ENCODE measurements around the gene GATAD2A.

GATAD2A gene

DNA sequence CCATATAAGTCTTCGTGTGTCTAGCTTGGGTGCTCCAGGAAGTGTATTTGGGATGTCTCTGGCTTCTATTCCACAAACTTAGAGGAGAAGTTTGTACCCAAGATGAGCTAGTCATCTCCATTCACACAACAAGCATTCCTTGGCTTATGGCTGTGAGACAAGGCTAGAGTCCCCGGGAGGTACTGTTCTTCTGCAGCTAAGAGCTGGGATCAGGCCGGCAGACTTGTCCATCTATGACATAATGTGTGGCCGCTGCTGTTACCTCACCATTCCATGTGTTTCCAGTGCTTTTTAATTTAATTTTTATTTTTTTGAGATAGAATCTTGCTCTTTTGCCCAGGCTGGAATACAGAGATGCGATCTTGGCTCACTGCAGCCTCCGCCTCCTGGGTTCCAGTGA is 20.7 kb downstream of the GATAD2A start:
- TF ChIP-seq, protein P1, sequence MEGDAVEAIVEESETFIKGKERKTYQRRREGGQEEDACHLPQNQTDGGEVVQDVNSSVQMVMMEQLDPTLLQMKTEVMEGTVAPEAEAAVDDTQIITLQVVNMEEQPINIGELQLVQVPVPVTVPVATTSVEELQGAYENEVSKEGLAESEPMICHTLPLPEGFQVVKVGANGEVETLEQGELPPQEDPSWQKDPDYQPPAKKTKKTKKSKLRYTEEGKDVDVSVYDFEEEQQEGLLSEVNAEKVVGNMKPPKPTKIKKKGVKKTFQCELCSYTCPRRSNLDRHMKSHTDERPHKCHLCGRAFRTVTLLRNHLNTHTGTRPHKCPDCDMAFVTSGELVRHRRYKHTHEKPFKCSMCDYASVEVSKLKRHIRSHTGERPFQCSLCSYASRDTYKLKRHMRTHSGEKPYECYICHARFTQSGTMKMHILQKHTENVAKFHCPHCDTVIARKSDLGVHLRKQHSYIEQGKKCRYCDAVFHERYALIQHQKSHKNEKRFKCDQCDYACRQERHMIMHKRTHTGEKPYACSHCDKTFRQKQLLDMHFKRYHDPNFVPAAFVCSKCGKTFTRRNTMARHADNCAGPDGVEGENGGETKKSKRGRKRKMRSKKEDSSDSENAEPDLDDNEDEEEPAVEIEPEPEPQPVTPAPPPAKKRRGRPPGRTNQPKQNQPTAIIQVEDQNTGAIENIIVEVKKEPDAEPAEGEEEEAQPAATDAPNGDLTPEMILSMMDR (IDR thresholded peaks at IDR 0.05; ENCODE audit: insufficient read depth, low read length, missing control alignments), result no peak
- no peak overlapping the region for H3K4me3 ChIP-seq (ENCODE audit: low read depth, low read length)
- DNase-seq (ENCODE audit: low read depth, low spot score), result no peak
- ChIA-PET CTCF (interaction anchor here (1.3 kb wide), 1 partner anchor 9 kb away, joined by 5 read pairs; no protein-coding TSS in a partner anchor), POLR2A (interaction anchor here (0.8 kb wide), 1 partner anchor 21 kb away, joined by 3 read pairs; the partner anchor contains the start of gene GATAD2A)

DNA sequence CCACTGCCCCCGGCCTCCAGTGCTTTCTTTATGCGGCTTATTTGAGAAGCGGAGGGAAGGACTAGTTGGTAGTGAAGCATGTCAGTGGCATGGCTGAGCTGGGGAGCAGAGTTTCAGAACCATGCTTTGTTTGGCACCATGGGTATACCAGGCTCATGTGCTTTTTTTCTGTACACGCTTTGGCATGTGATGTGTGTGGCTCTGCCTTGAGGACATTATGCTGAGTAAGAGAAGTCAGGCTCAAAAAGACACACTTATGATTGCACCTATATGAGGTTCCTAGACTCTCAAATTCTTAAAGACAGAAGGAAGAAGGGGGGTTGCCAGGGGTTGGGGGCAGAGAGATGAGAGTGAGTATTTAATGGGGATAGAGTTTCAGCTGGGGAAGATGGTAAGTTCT is 21.3 kb downstream of the GATAD2A start:
- H3K4me3 ChIP-seq (ENCODE audit: low read depth, low read length), result no peak overlapping the region
- ChIA-PET POLR2A (interaction anchor here (0.8 kb wide), 1 partner anchor 21 kb away, joined by 3 read pairs; the partner anchor contains the start of gene GATAD2A), CTCF (interaction anchor here (1.0 to 1.3 kb wide), 2 partner anchors 9 to 10 kb away, joined by 5 read pairs; no protein-coding TSS in a partner anchor)
- DNase-seq (ENCODE audit: low read depth, low spot score), result no peak
- TF ChIP-seq, protein P1 (IDR thresholded peaks at IDR 0.05; ENCODE audit: insufficient read depth, low read length, missing control alignments), result no peak

DNA sequence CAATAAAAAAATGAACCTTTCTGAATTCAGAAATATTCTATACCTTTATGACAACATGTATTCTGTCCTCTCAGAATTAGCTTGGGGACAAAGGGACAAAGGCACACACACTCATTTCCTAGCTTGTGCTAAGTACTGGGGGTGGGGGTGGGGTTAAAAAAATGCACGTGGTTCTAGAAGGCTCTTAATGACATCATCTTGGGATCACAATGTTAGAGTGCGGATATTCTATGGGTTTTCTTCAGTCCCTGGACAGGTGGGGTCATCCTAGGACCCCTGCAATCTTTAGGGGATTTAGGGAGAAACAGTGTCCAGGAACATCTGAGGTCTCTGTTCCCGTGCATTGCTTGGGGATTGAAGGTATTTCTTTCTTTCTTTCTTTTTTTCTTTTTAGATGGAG is 21.8 kb downstream of the GATAD2A start:
- H3K4me3 ChIP-seq (ENCODE audit: low read depth, low read length), result no peak overlapping the region
- DNase-seq (ENCODE audit: low read depth, low spot score), result no peak
- ChIA-PET POLR2A (no interaction called here), CTCF (interaction anchor here (1.0 to 1.3 kb wide), 2 partner anchors 9 to 10 kb away, joined by 5 read pairs; no protein-coding TSS in a partner anchor)
- TF ChIP-seq, protein P1 (IDR thresholded peaks at IDR 0.05; ENCODE audit: insufficient read depth, low read length, missing control alignments), result no peak

DNA sequence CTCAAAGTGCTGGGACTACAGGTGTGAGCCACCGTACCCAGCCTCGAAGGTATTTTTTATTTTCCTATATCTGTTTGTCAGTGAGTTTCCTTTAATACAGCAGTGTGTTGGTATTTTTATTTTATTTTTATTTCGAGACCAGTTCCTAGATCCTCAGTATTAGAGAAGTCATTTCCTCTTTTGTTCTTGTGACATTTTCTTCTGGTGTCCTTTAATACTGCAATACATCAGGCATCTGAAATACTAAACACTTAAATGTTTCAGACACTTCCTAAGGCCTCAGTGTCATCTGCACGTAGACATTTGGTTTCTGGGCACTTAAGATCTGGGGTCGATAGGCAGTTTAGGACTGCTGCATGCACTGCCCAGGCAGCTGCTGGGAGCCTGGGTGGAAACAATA is 22.5 kb downstream of the GATAD2A start:
- ChIA-PET POLR2A (no interaction called here), CTCF (interaction anchor here (0.5 kb wide), 1 partner anchor 85 kb away, joined by 3 read pairs; no protein-coding TSS in a partner anchor)
- no peak overlapping the region for H3K4me3 ChIP-seq (ENCODE audit: low read depth, low read length)
- no peak for DNase-seq (ENCODE audit: low read depth, low spot score)
- TF ChIP-seq, protein P1 (IDR thresholded peaks at IDR 0.05; ENCODE audit: insufficient read depth, low read length, missing control alignments), result no peak

DNA sequence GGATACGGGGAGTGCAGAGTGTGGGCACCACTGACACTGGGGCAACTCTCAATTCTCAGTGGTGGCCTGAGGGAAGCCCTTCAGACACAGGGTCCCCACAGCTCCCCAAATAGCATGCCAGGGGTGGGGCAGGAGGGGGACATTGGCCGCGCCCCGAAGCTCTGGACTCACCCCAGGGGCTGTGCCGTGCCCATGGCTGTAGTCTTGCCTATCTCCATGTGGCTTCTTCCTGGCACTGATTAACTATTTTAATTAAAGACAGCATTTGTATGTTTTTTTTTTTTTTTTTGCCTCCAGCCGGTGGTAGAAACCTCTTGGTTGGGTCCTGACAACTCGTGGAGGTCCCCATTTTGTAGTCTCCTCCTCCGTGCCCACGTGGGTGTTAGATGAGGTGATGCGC is 23.3 kb downstream of the GATAD2A start:
- ChIA-PET POLR2A (no interaction called here), CTCF (no interaction called here)
- DNase-seq (ENCODE audit: low read depth, low spot score), result no peak
- TF ChIP-seq, protein P1 (IDR thresholded peaks at IDR 0.05; ENCODE audit: insufficient read depth, low read length, missing control alignments), result no peak
- H3K4me3 ChIP-seq (ENCODE audit: low read depth, low read length), result no peak overlapping the region

DNA sequence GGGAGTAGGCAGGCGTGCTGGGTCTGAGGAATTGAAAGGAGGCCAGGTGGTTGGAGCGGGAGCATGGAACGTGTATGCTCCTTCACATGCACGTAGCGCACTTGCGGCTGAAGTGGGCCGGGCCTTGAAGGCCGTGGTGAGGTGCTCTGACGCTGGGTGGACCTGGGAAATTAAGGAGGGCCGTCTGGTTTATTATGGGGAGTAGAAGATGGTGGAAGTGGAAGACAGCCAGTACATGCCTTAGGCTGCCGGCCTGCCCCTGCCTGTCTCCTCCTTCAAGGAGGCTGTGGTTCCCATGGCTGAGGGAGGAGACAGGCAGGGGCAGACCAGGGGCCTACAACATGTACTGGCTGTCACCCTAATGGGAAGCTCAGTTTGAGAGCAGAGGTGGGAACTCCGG is 23.9 kb downstream of the GATAD2A start:
- TF ChIP-seq, protein P1 (IDR thresholded peaks at IDR 0.05; ENCODE audit: insufficient read depth, low read length, missing control alignments), result no peak
- POLR2A ChIA-PET, result no interaction called here
- H3K4me3 ChIP-seq (ENCODE audit: low read depth, low read length), result no peak overlapping the region
- CTCF ChIA-PET, result no interaction called here
- DNase-seq (ENCODE audit: low read depth, low spot score), result no peak

Data from AG04449 (cell line).